OCI-LY3 (cell line): ENCODE results near the gene PDLIM5.

ENCODE experiments used
- CTCF ChIP-seq: fragments of 200-600, 300-600 bp; sonication (generic); IDR thresholded peaks from 2 replicates; pipeline ENCODE4 v1.5.1; 2014; ENCODE audit warnings: antibody characterized with exemption, low read length, low read depth
- EZH2phosphoT487 ChIP-seq: fragments of 200-600 bp; shearing (Covaris generic); IDR thresholded peaks from 2 replicates; pipeline ENCODE4 v1.6.1; 2018; ENCODE audit warnings: antibody characterized with exemption, mixed run types, low read depth

- TF ChIP-seq CTCF (no peak), EZH2phosphoT487 (no peak)
These were observed 228.6 kb downstream of the PDLIM5 start for GRCh38 chr4:94680176-94680862.
